Myocyte (in vitro differentiated cells): ENCODE data around the gene PDGFC. TPM values are rescaled to one million over a fixed set of nuclear protein-coding genes. Genes with fewer than 3 reads are reported as not detected.

ENCODE experiments used
- DNase-seq: peaks from one replicate; pipeline ENCODE4 v3.0.0-alpha.2; 2012; ENCODE audit warnings: low read depth
- total RNA-seq: library from RNA; depleted of rRNA; stranded (reverse); fragments of >200 nt; gene quantifications from 2 replicates; pipeline ENCODE4 v1.2.3, GENCODE V29; 2014

PDGFC gene
- total RNA-seq, 1 donor from 2014 or later = 49.5 TPM

GRCh38 chr4:156790866-156791265, 180.7 kb downstream of the PDGFC start:
- peak; percentile 81 for DNase-seq

- DNase-seq = no peak
Observed at GRCh38 chr4:156788782-156789181, 182.8 kb downstream of the PDGFC start.

GRCh38 chr4:156786713-156787112, 184.9 kb downstream of the PDGFC start:
- DNase-seq = peak; percentile 26

- DNase-seq = no peak
Observed at GRCh38 chr4:156784970-156785369, 186.6 kb downstream of the PDGFC start.

GRCh38 chr4:156783966-156784365, 187.6 kb downstream of the PDGFC start:
- no peak for DNase-seq

- DNase-seq = no peak
Observed at GRCh38 chr4:156782491-156782890, 189.1 kb downstream of the PDGFC start.

- DNase-seq = peak; percentile 58
Observed at GRCh38 chr4:156781852-156782251, 189.7 kb downstream of the PDGFC start.

- DNase-seq = peak; percentile 51
Observed at GRCh38 chr4:156779774-156780173, 191.8 kb downstream of the PDGFC start.

- DNase-seq = peak; percentile 30
Observed at GRCh38 chr4:156779042-156779441, 192.6 kb downstream of the PDGFC start.

- no peak for DNase-seq
Observed at GRCh38 chr4:156778606-156779005, 193.0 kb downstream of the PDGFC start.

- no peak for DNase-seq
Observed at GRCh38 chr4:156778093-156778492, 193.5 kb downstream of the PDGFC start.

GRCh38 chr4:156775813-156776212, 195.8 kb downstream of the PDGFC start:
- peak; percentile 34 for DNase-seq

GRCh38 chr4:156774422-156774821, 197.2 kb downstream of the PDGFC start:
- DNase-seq = peak; percentile 74

GRCh38 chr4:156773648-156774357, 197.8 kb downstream of the PDGFC start:
- no peak for DNase-seq

- peak; percentile 95 for DNase-seq
Observed at GRCh38 chr4:156771171-156771837, 200.3 kb downstream of the PDGFC start.

- DNase-seq = no peak
Observed at GRCh38 chr4:156770140-156770539, 201.5 kb downstream of the PDGFC start.

- DNase-seq = peak; percentile 34
Observed at GRCh38 chr4:156767911-156768415, 203.6 kb downstream of the PDGFC start.

- DNase-seq = no peak
Observed at GRCh38 chr4:156766846-156767245, 204.8 kb downstream of the PDGFC start.

GRCh38 chr4:156765277-156765676, 206.3 kb downstream of the PDGFC start:
- no peak for DNase-seq

GRCh38 chr4:156764846-156765245, 206.8 kb downstream of the PDGFC start:
- DNase-seq = no peak

GRCh38 chr4:156764145-156764544, 207.5 kb downstream of the PDGFC start:
- peak; percentile 21 for DNase-seq

- DNase-seq = peak; percentile 44
Observed at GRCh38 chr4:156763511-156763910, 208.1 kb downstream of the PDGFC start.

- DNase-seq = no peak
Observed at GRCh38 chr4:156762851-156763250, 208.7 kb downstream of the PDGFC start.
